IMR-90 (cell line): ENCODE data around the gene STRIP2.

ENCODE experiments used
- CEBPB ChIP-seq: IDR thresholded peaks from 2 replicates; pipeline ENCODE4 v1.6.1; 2012; ENCODE audit warnings: low read depth, low read length, improper control_type of control experiment
- CTCF ChIP-seq: conservative IDR thresholded peaks from 2 replicates; pipeline ENCODE4 v1.5.1; 2012; ENCODE audit warnings: mild to moderate bottlenecking, low read depth, low read length, improper control_type of control experiment
- MAZ ChIP-seq: IDR thresholded peaks from 2 replicates; pipeline ENCODE4 v1.6.1; 2012; ENCODE audit warnings: low read depth, mild to moderate bottlenecking, low read length, improper control_type of control experiment, moderate library complexity, borderline replicate concordance
- MXI1 ChIP-seq: IDR thresholded peaks from 2 replicates; pipeline ENCODE4 v1.6.1; 2012; ENCODE audit warnings: low read depth, mild to moderate bottlenecking, low read length, moderate library complexity, borderline replicate concordance
- NFE2L2 ChIP-seq: fragments of 150-350 bp; IDR thresholded peaks from 2 replicates; pipeline ENCODE4 v1.6.1; 2016; ENCODE audit warnings: low read depth, mild to moderate bottlenecking, low read length
- POLR2A ChIP-seq: IDR thresholded peaks from 2 replicates; pipeline ENCODE4 v1.6.1; 2012; ENCODE audit warnings: mild to moderate bottlenecking, low read depth, low read length
- RFX5 ChIP-seq: IDR thresholded peaks from 2 replicates; pipeline ENCODE4 v1.8.0; 2012; ENCODE audit warnings: low read depth, mild to moderate bottlenecking, low read length, moderate library complexity
- SMC3 ChIP-seq: fragments of 150-350 bp; IDR thresholded peaks from 2 replicates; pipeline ENCODE4 v1.6.1; 2016; ENCODE audit warnings: low read depth, mild to moderate bottlenecking, antibody characterized with exemption, low read length, moderate library complexity

DNA sequence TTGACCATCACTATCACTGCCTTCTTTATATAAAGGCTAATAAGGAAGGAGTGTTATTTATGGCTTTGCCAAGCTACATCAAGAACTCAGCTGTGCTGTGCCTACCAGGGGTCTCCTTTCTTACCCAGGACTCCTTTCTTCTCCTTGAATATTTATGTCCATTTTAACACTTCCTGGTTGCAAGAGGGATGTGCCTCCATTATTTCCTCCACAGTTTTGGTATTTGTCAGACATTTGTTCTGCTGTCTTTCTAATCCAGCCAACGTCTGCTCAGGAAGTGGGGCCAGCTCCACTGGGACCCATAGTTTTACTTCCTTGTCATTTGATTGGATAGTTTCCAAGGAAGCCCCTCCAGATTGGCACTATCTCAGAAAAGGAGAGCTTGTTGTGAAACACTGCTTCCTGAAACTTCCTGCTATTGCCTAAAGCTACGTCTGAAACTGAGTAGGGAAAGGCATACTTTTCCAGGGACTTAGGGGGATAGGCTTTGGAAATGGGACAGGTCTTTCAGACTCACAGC, 6.6 kb upstream of the STRIP2 start:
- no peak for TF ChIP-seq CTCF
- TF ChIP-seq SMC3, result no peak
- TF ChIP-seq RFX5, result no peak
- no peak for TF ChIP-seq POLR2A
- no peak for TF ChIP-seq NFE2L2
- TF ChIP-seq MXI1, result no peak
- no peak for TF ChIP-seq MAZ
- no peak for TF ChIP-seq CEBPB
